ENCODE results near the gene CX3CR1. TPM values are rescaled to one million over a fixed set of nuclear protein-coding genes. Genes with fewer than 3 reads are reported as not detected.

CX3CR1 gene
- total RNA-seq, 2 donors from 2014 or later = 0.23 to 0.25 TPM

GRCh38 chr3:39277893-39278615 is 1.8 kb downstream of the CX3CR1 start:
- peak overlapping the region in 1 of 2 donors; percentile 32 for H3K27ac Mint-ChIP-seq
- no peaks in the 10 kb centered on the region for H3K36me3 Mint-ChIP-seq

GRCh38 chr3:39276746-39277145 is 3.1 kb downstream of the CX3CR1 start:
- ATAC-seq (no peak), DNase-seq (ENCODE audit: low spot score in 2 of 2) (no peak)
- H3K9me3 Mint-ChIP-seq = no peaks in the 10 kb centered on the region
- H3K27ac Mint-ChIP-seq = peak overlapping the region in 1 of 2 donors; percentile 19
- H3K36me3 Mint-ChIP-seq = no peaks in the 10 kb centered on the region

More at GRCh38 chr3:39277893-39278615, 1.8 kb downstream of the CX3CR1 start:
- no peaks in the 10 kb centered on the region for H3K9me3 Mint-ChIP-seq
- ATAC-seq (no peak), DNase-seq (ENCODE audit: low spot score in 2 of 2) (no peak)

- Mint-ChIP-seq H3K9me3 (no peaks in the 10 kb centered on the region), H3K27ac (no peak overlapping the region), H3K36me3 (no peaks in the 10 kb centered on the region)
- DNase-seq (ENCODE audit: low spot score in 2 of 2) = no peak
- ATAC-seq = no peak
Observed at GRCh38 chr3:39275963-39276593, 3.8 kb downstream of the CX3CR1 start.

- H3K9me3 Mint-ChIP-seq = no peaks in the 10 kb centered on the region
- no peak for DNase-seq (ENCODE audit: low spot score in 2 of 2)
- H3K36me3 Mint-ChIP-seq = no peaks in the 10 kb centered on the region
- H3K27ac Mint-ChIP-seq = no peak overlapping the region
- no peak for ATAC-seq
Observed at GRCh38 chr3:39275052-39275451, 4.8 kb downstream of the CX3CR1 start.

GRCh38 chr3:39273119-39273518 is 6.7 kb downstream of the CX3CR1 start:
- no peak overlapping the region for H3K27ac Mint-ChIP-seq
- H3K36me3 Mint-ChIP-seq = no peaks in the 10 kb centered on the region
- DNase-seq (ENCODE audit: low spot score in 2 of 2) (no peak), ATAC-seq (no peak)
- no peaks in the 10 kb centered on the region for H3K9me3 Mint-ChIP-seq

GRCh38 chr3:39272191-39272590 is 7.6 kb downstream of the CX3CR1 start:
- no peak for ATAC-seq
- Mint-ChIP-seq H3K27ac (no peak overlapping the region), H3K36me3 (no peaks in the 10 kb centered on the region), H3K9me3 (peaks cover 2 to 3% of the 10 kb centered on the region in 2 donors)
- DNase-seq (ENCODE audit: low spot score in 2 of 2) = no peak

GRCh38 chr3:39271363-39271914 is 8.4 kb downstream of the CX3CR1 start:
- DNase-seq (ENCODE audit: low spot score in 2 of 2) = no peak

GRCh38 chr3:39269528-39269927 is 10.3 kb downstream of the CX3CR1 start:
- H3K36me3 Mint-ChIP-seq = peaks cover 0 to 7% of the 10 kb centered on the region in 2 donors
- ATAC-seq (no peak), DNase-seq (ENCODE audit: low spot score in 2 of 2) (no peak)
- no peak overlapping the region for H3K27ac Mint-ChIP-seq
- peaks cover 9 to 13% of the 10 kb centered on the region in 2 donors for H3K9me3 Mint-ChIP-seq

More at GRCh38 chr3:39271363-39271914, 8.4 kb downstream of the CX3CR1 start:
- Mint-ChIP-seq H3K27ac (no peak overlapping the region), H3K9me3 (peaks cover 3 to 4% of the 10 kb centered on the region in 2 donors), H3K36me3 (no peaks in the 10 kb centered on the region)
- no peak for ATAC-seq

GRCh38 chr3:39268549-39268900 is 11.3 kb downstream of the CX3CR1 start:
- H3K9me3 Mint-ChIP-seq = peaks cover 9 to 13% of the 10 kb centered on the region in 2 donors
- ATAC-seq = no peak
- peaks cover 0 to 7% of the 10 kb centered on the region in 2 donors for H3K36me3 Mint-ChIP-seq
- peak overlapping the region in 1 of 2 donors; percentile 82 for H3K27ac Mint-ChIP-seq
- DNase-seq (ENCODE audit: low spot score in 2 of 2) = no peak

GRCh38 chr3:39267631-39268548 is 11.9 kb downstream of the CX3CR1 start:
- H3K9me3 Mint-ChIP-seq = peaks cover 9 to 13% of the 10 kb centered on the region in 2 donors
- peaks cover 0 to 7% of the 10 kb centered on the region in 2 donors for H3K36me3 Mint-ChIP-seq
- ATAC-seq (peak; percentile 88 to 91), DNase-seq (ENCODE audit: low spot score in 2 of 2) (peak; percentile 38 to 82)
- H3K27ac Mint-ChIP-seq = peak overlapping the region; percentile 70 to 82

- Mint-ChIP-seq H3K27ac (no peak overlapping the region), H3K36me3 (peaks cover 0 to 7% of the 10 kb centered on the region in 2 donors), H3K9me3 (peaks cover 9 to 13% of the 10 kb centered on the region in 2 donors)
- DNase-seq (ENCODE audit: low spot score in 2 of 2) (no peak), ATAC-seq (no peak)
Observed at GRCh38 chr3:39264053-39264452, 15.8 kb downstream of the CX3CR1 start.

GRCh38 chr3:39263576-39263975 is 16.3 kb downstream of the CX3CR1 start:
- no peak for ATAC-seq
- H3K9me3 Mint-ChIP-seq = peaks cover 9 to 13% of the 10 kb centered on the region in 2 donors
- peaks cover 0 to 7% of the 10 kb centered on the region in 2 donors for H3K36me3 Mint-ChIP-seq
- DNase-seq (ENCODE audit: low spot score in 2 of 2) = no peak
- H3K27ac Mint-ChIP-seq = no peak overlapping the region

- ATAC-seq = no peak
Observed at GRCh38 chr3:39262846-39263245, 17.0 kb downstream of the CX3CR1 start.

GRCh38 chr3:39261726-39262125 is 18.1 kb downstream of the CX3CR1 start:
- no peak for ATAC-seq

More at GRCh38 chr3:39262846-39263245, 17.0 kb downstream of the CX3CR1 start:
- Mint-ChIP-seq H3K36me3 (peaks cover 0 to 7% of the 10 kb centered on the region in 2 donors), H3K27ac (no peak overlapping the region), H3K9me3 (peaks cover 9 to 13% of the 10 kb centered on the region in 2 donors)
- no peak for DNase-seq (ENCODE audit: low spot score in 2 of 2)

GRCh38 chr3:39260957-39261356 is 18.9 kb downstream of the CX3CR1 start:
- Mint-ChIP-seq H3K36me3 (peaks cover 0 to 6% of the 10 kb centered on the region in 2 donors), H3K27ac (peak overlapping the region in 1 of 2 donors; percentile 19), H3K9me3 (peaks cover 6 to 7% of the 10 kb centered on the region in 2 donors)
- ATAC-seq (peak; percentile 91 to 93), DNase-seq (ENCODE audit: low spot score in 2 of 2) (peak in 1 of 2 donors; percentile 29)

More at GRCh38 chr3:39261726-39262125, 18.1 kb downstream of the CX3CR1 start:
- H3K36me3 Mint-ChIP-seq = peaks cover 0 to 7% of the 10 kb centered on the region in 2 donors
- peaks cover 6 to 9% of the 10 kb centered on the region in 2 donors for H3K9me3 Mint-ChIP-seq
- H3K27ac Mint-ChIP-seq = no peak overlapping the region
- DNase-seq (ENCODE audit: low spot score in 2 of 2) = no peak

- Mint-ChIP-seq H3K27ac (no peak overlapping the region), H3K9me3 (peaks cover 0 to under 1% of the 10 kb centered on the region in 2 donors), H3K36me3 (no peaks in the 10 kb centered on the region)
- no peak for ATAC-seq
- DNase-seq (ENCODE audit: low spot score in 2 of 2) = no peak
Observed at GRCh38 chr3:39260318-39260717, 19.5 kb downstream of the CX3CR1 start.
